ENCODE measurements around the gene HK3. TPM values are rescaled to one million over a fixed set of nuclear protein-coding genes. Genes with fewer than 3 reads are reported as not detected.

HK3 gene
- polyA plus RNA-seq, 1 donor from 2014 or later: 7.8 TPM

DNA sequence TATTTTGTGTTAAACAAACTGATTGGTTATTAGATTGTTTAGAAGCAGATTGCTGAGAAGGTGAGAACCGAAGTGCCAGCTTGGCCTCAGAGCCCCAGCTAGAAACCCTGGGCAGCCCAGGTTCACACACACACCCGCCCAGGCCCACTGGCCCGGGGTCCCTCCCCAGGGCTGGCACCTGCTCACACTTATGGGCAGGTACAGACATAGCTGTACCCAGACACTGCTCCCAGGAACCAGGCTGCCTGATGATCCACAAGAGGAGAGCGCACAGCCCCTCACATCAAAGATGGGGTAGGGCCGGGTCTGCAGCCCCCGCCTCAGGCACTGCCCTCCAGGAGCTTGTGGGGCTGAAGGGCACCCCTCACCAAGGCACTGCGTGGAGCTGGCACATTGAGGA, 33.2 kb downstream of the HK3 start:
- Histone ChIP-seq H3F3A (ENCODE audit: insufficient read depth, low read length, poor library complexity, severe bottlenecking) (no peaks in the 10 kb centered on the region), H3K9me3 (ENCODE audit: low read length) (no peaks in the 10 kb centered on the region), H3K4me2 (ENCODE audit: low read length) (no peak overlapping the region), H4K20me1 (ENCODE audit: insufficient read depth) (no peaks in the 10 kb centered on the region), H3K36me3 (ENCODE audit: insufficient read depth, low read length) (no peaks in the 10 kb centered on the region), H3K9me2 (ENCODE audit: insufficient read depth, low read length) (no peaks in the 10 kb centered on the region), H3K27me3 (ENCODE audit: insufficient read depth, low read depth, low read length) (no peaks in the 10 kb centered on the region), H2AFZ (ENCODE audit: low read depth, low read length) (no peak overlapping the region), H3K27ac (ENCODE audit: low read length) (no peak overlapping the region), H3K9ac (ENCODE audit: low read length) (no peak overlapping the region), H3K79me2 (replicated peaks; ENCODE audit: insufficient read depth, low read length) (no peaks in the 10 kb centered on the region), H3K4me3 (ENCODE audit: low read length) (no peak overlapping the region)
- TF ChIP-seq, protein P1, sequence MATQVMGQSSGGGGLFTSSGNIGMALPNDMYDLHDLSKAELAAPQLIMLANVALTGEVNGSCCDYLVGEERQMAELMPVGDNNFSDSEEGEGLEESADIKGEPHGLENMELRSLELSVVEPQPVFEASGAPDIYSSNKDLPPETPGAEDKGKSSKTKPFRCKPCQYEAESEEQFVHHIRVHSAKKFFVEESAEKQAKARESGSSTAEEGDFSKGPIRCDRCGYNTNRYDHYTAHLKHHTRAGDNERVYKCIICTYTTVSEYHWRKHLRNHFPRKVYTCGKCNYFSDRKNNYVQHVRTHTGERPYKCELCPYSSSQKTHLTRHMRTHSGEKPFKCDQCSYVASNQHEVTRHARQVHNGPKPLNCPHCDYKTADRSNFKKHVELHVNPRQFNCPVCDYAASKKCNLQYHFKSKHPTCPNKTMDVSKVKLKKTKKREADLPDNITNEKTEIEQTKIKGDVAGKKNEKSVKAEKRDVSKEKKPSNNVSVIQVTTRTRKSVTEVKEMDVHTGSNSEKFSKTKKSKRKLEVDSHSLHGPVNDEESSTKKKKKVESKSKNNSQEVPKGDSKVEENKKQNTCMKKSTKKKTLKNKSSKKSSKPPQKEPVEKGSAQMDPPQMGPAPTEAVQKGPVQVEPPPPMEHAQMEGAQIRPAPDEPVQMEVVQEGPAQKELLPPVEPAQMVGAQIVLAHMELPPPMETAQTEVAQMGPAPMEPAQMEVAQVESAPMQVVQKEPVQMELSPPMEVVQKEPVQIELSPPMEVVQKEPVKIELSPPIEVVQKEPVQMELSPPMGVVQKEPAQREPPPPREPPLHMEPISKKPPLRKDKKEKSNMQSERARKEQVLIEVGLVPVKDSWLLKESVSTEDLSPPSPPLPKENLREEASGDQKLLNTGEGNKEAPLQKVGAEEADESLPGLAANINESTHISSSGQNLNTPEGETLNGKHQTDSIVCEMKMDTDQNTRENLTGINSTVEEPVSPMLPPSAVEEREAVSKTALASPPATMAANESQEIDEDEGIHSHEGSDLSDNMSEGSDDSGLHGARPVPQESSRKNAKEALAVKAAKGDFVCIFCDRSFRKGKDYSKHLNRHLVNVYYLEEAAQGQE (IDR thresholded peaks at IDR 0.05; ENCODE audit: borderline replicate concordance): no peak
- TF ChIP-seq CTCF (IDR thresholded peaks at IDR 0.05; ENCODE audit: poor library complexity, severe bottlenecking): no peak

- Histone ChIP-seq H3K9ac (ENCODE audit: low read length) (no peak overlapping the region), H3K79me2 (replicated peaks; ENCODE audit: insufficient read depth, low read length) (no peaks in the 10 kb centered on the region), H4K20me1 (ENCODE audit: insufficient read depth) (no peaks in the 10 kb centered on the region), H3K27ac (ENCODE audit: low read length) (no peak overlapping the region), H2AFZ (ENCODE audit: low read depth, low read length) (no peak overlapping the region), H3K27me3 (ENCODE audit: insufficient read depth, low read depth, low read length) (no peaks in the 10 kb centered on the region), H3K9me3 (ENCODE audit: low read length) (no peaks in the 10 kb centered on the region), H3K4me2 (ENCODE audit: low read length) (no peak overlapping the region), H3K9me2 (ENCODE audit: insufficient read depth, low read length) (no peaks in the 10 kb centered on the region), H3K4me3 (ENCODE audit: low read length) (no peak overlapping the region), H3F3A (ENCODE audit: insufficient read depth, low read length, poor library complexity, severe bottlenecking) (no peaks in the 10 kb centered on the region), H3K36me3 (ENCODE audit: insufficient read depth, low read length) (no peaks in the 10 kb centered on the region)
- no peak for TF ChIP-seq EZH2 (IDR thresholded peaks at IDR 0.05; ENCODE audit: borderline replicate concordance, insufficient read depth, low read length, poor library complexity, severe bottlenecking)
- no peak for TF ChIP-seq EP300 (conservative IDR thresholded peaks at IDR 0.05; ENCODE audit: poor library complexity, severe bottlenecking)
- no peak for TF ChIP-seq POLR2AphosphoS5 (IDR thresholded peaks at IDR 0.05)
- no peak for TF ChIP-seq TAF1 (IDR thresholded peaks at IDR 0.05; ENCODE audit: low read depth)
- TF ChIP-seq MXI1 (conservative IDR thresholded peaks at IDR 0.05; ENCODE audit: poor library complexity, severe bottlenecking): no peak
- TF ChIP-seq, protein P1 (IDR thresholded peaks at IDR 0.05; ENCODE audit: borderline replicate concordance): no peak
Measured at GRCh38 chr5:176864755-176865154, 34.4 kb downstream of the HK3 start.

Data from neural cell (in vitro differentiated cells).